ENCODE data around the gene CASP7. TPM values are rescaled to one million over a fixed set of nuclear protein-coding genes. Genes with fewer than 3 reads are reported as not detected.
A peak's percentile ranks its signal among the peaks of the same experiment; 100 is the strongest.

The CASP7 gene
- total and polyA plus RNA-seq, 4 donors, result 8.8 to 25.0 (median 11.4) TPM

- H3K4me3 ChIP-seq (ENCODE audit: low read depth in 1 of 3, low read length in 3 of 3), result no peak overlapping the region
- no peaks in the 10 kb centered on the region for H3K27me3 ChIP-seq (ENCODE audit: control insufficient read depth in 4 of 4, insufficient read depth in 4 of 4, low read length in 3 of 4)
- TF ChIP-seq GABPA (IDR thresholded peaks at IDR 0.05 in 1 of 2, conservative IDR thresholded peaks at IDR 0.05 in 1 of 2) (no peak), JUND (IDR thresholded peaks at IDR 0.05) (no peak), FOXA1 (IDR thresholded peaks at IDR 0.05) (no peak), NR2F2 (IDR thresholded peaks at IDR 0.05) (no peak), FOXA2 (IDR thresholded peaks at IDR 0.05) (no peak), TAF1 (conservative IDR thresholded peaks at IDR 0.05) (no peak), RAD21 (IDR thresholded peaks at IDR 0.05) (no peak), RXRA (IDR thresholded peaks at IDR 0.05) (no peak), HNF4A (conservative IDR thresholded peaks at IDR 0.05) (peak in 1 of 2 donors; percentile 58), MAX (IDR thresholded peaks at IDR 0.05) (no peak), HNF4G (IDR thresholded peaks at IDR 0.05) (no peak), SP1 (IDR thresholded peaks at IDR 0.05) (peak; percentile 30), YY1 (IDR thresholded peaks at IDR 0.05) (peak; percentile 30), EGR1 (IDR thresholded peaks at IDR 0.05; ENCODE audit: low read depth in 2 of 2) (no peak), ATF3 (IDR thresholded peaks at IDR 0.05) (no peak)
- TF ChIP-seq, protein P1, sequence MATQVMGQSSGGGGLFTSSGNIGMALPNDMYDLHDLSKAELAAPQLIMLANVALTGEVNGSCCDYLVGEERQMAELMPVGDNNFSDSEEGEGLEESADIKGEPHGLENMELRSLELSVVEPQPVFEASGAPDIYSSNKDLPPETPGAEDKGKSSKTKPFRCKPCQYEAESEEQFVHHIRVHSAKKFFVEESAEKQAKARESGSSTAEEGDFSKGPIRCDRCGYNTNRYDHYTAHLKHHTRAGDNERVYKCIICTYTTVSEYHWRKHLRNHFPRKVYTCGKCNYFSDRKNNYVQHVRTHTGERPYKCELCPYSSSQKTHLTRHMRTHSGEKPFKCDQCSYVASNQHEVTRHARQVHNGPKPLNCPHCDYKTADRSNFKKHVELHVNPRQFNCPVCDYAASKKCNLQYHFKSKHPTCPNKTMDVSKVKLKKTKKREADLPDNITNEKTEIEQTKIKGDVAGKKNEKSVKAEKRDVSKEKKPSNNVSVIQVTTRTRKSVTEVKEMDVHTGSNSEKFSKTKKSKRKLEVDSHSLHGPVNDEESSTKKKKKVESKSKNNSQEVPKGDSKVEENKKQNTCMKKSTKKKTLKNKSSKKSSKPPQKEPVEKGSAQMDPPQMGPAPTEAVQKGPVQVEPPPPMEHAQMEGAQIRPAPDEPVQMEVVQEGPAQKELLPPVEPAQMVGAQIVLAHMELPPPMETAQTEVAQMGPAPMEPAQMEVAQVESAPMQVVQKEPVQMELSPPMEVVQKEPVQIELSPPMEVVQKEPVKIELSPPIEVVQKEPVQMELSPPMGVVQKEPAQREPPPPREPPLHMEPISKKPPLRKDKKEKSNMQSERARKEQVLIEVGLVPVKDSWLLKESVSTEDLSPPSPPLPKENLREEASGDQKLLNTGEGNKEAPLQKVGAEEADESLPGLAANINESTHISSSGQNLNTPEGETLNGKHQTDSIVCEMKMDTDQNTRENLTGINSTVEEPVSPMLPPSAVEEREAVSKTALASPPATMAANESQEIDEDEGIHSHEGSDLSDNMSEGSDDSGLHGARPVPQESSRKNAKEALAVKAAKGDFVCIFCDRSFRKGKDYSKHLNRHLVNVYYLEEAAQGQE (IDR thresholded peaks at IDR 0.05), result no peak
- TF ChIP-seq, protein P2, sequence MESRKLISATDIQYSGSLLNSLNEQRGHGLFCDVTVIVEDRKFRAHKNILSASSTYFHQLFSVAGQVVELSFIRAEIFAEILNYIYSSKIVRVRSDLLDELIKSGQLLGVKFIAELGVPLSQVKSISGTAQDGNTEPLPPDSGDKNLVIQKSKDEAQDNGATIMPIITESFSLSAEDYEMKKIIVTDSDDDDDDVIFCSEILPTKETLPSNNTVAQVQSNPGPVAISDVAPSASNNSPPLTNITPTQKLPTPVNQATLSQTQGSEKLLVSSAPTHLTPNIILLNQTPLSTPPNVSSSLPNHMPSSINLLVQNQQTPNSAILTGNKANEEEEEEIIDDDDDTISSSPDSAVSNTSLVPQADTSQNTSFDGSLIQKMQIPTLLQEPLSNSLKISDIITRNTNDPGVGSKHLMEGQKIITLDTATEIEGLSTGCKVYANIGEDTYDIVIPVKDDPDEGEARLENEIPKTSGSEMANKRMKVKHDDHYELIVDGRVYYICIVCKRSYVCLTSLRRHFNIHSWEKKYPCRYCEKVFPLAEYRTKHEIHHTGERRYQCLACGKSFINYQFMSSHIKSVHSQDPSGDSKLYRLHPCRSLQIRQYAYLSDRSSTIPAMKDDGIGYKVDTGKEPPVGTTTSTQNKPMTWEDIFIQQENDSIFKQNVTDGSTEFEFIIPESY (IDR thresholded peaks at IDR 0.05), result no peak
- TF ChIP-seq, protein P3, sequence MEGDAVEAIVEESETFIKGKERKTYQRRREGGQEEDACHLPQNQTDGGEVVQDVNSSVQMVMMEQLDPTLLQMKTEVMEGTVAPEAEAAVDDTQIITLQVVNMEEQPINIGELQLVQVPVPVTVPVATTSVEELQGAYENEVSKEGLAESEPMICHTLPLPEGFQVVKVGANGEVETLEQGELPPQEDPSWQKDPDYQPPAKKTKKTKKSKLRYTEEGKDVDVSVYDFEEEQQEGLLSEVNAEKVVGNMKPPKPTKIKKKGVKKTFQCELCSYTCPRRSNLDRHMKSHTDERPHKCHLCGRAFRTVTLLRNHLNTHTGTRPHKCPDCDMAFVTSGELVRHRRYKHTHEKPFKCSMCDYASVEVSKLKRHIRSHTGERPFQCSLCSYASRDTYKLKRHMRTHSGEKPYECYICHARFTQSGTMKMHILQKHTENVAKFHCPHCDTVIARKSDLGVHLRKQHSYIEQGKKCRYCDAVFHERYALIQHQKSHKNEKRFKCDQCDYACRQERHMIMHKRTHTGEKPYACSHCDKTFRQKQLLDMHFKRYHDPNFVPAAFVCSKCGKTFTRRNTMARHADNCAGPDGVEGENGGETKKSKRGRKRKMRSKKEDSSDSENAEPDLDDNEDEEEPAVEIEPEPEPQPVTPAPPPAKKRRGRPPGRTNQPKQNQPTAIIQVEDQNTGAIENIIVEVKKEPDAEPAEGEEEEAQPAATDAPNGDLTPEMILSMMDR (IDR thresholded peaks at IDR 0.05; ENCODE audit: low read depth, low read length, missing input control), result no peak
- H3K9ac ChIP-seq (ENCODE audit: low read depth in 1 of 2, low read length in 2 of 2), result no peak overlapping the region
- peaks cover 2 to 14% (median 8%) of the 10 kb centered on the region in 4 donors for H3K4me1 ChIP-seq (ENCODE audit: control insufficient read depth in 4 of 4, insufficient read depth in 4 of 4, low read length in 3 of 4)
- H3K27ac ChIP-seq (ENCODE audit: low read depth in 1 of 2, low read length in 2 of 2), result no peak overlapping the region
- WGBS, result 26% methylated on average over 3 of the region's 3 CpGs
- H3K9me3 ChIP-seq (ENCODE audit: control insufficient read depth in 4 of 4, low read length in 3 of 4), result no peaks in the 10 kb centered on the region
- DNase-seq (ENCODE audit: low spot score), result no peak
- no peaks in the 10 kb centered on the region for H3K36me3 ChIP-seq (ENCODE audit: control insufficient read depth in 4 of 4, insufficient read depth in 3 of 4, low read depth in 1 of 4, low read length in 3 of 4)
Observed at GRCh38 chr10:113765910-113766309, 86.2 kb downstream of the CASP7 start.

Data from liver (tissue), 9 donors.